GM12878 (cell line): ENCODE measurements around the gene TBCD. TPM values are rescaled to one million over a fixed set of nuclear protein-coding genes. Genes with fewer than 3 reads are reported as not detected.

Experiments
- ATAC-seq: fragments of 200-7000 bp; cut with Tn5 transposase; 3 replicates; pipeline ENCODE4 v1.9.1; 2020; ENCODE audit warnings: mild to moderate bottlenecking, moderate library complexity
- BruUV-seq: library from RNA; stranded (reverse); fragments of 400-500 nt; replicated peaks from 2 replicates; lab custom pipeline; 2021; lab: Mats Ljungman, UMichigan
- CTCF ChIA-PET: fragments of 300-600 bp; sonication (Branson Sonifier 250); formaldehyde crosslinking; extraction: SDS; loops from one replicate; lab custom pipeline; 2021; ENCODE audit warnings: inconsistent platforms; lab: Yijun Ruan, JAX
- POLR2A ChIA-PET: fragments of 350-600 bp; formaldehyde crosslinking; extraction: SDS; loops from one replicate; lab custom pipeline; 2021; ENCODE audit warnings: inconsistent platforms; lab: Charles Lee
- RAD21 ChIA-PET: fragments of 300-600 bp; sonication (Branson Sonifier 250); formaldehyde crosslinking; loops from one replicate; lab custom pipeline; 2023; ENCODE audit warnings: antibody characterized with exemption; ENCODE audit not compliant: unreplicated experiment; lab: Charles Lee
- SMC1A ChIA-PET: fragments of 300-600 bp; sonication (Branson Sonifier 250); formaldehyde crosslinking; loops from one replicate; lab custom pipeline; 2023; ENCODE audit not compliant: unreplicated experiment, uncharacterized antibody; lab: Charles Lee
- DNase-seq: peaks from one replicate; pipeline ENCODE4 v3.0.0-alpha.2; 2011; ENCODE audit warnings: low read depth, low spot score
- FAIRE-seq: peaks from 3 replicates; lab custom pipeline; 2011; peaks lifted over from hg19 to GRCh38; lab: Jason Lieb, UNC
- H2AFZ ChIP-seq: 2 replicates; pipeline ENCODE4 v1.6.0; 2011; ENCODE audit warnings: low read depth, low read length, control low read depth; ENCODE audit not compliant: control insufficient read depth
- H3K27ac ChIP-seq: 2 replicates; pipeline ENCODE4 v1.5.1; 2011; ENCODE audit warnings: control low read depth; ENCODE audit not compliant: control insufficient read depth, insufficient read depth
- H3K27me3 ChIP-seq, 2 experiments: replicated peaks in 1 of 2; 2 replicates each; pipeline versions ENCODE4 v1.6.0 to v1.6.1; 2011; ENCODE audit warnings: low read length in 1 of 2; ENCODE audit not compliant: control insufficient read depth in 2 of 2, insufficient read depth in 2 of 2
- H3K36me3 ChIP-seq, 2 experiments: 2 replicates each; pipeline ENCODE4 v1.5.1; 2011; ENCODE audit warnings: low read length in 1 of 2; ENCODE audit not compliant: control insufficient read depth in 2 of 2, insufficient read depth in 2 of 2
- H3K4me1 ChIP-seq: 2 replicates; pipeline ENCODE4 v1.6.1; 2011; ENCODE audit warnings: mild to moderate bottlenecking, low read length, moderate library complexity, mixed read lengths; ENCODE audit not compliant: control insufficient read depth, insufficient read depth
- H3K4me2 ChIP-seq: 2 replicates; pipeline ENCODE4 v1.6.0; 2011; ENCODE audit warnings: control low read depth; ENCODE audit not compliant: control insufficient read depth, insufficient read depth
- H3K4me3 ChIP-seq: fragments of 200-600 bp; sonication (generic); 2 replicates; pipeline ENCODE4 v1.5.1; 2016
- H3K79me2 ChIP-seq: 2 replicates; pipeline ENCODE4 v1.6.0; 2011; ENCODE audit warnings: low read length; ENCODE audit not compliant: control insufficient read depth, insufficient read depth
- H3K9ac ChIP-seq: 2 replicates; pipeline ENCODE4 v1.8.0; 2011; ENCODE audit warnings: low read length, control low read depth, mixed read lengths; ENCODE audit not compliant: control insufficient read depth, insufficient read depth
- H3K9me3 ChIP-seq: replicated peaks from 3 replicates; pipeline ENCODE4 v1.5.1; 2011; ENCODE audit warnings: mild to moderate bottlenecking, low read length; ENCODE audit not compliant: control insufficient read depth, insufficient read depth
- H4K20me1 ChIP-seq: 2 replicates; pipeline ENCODE4 v1.6.0; 2011; ENCODE audit not compliant: control insufficient read depth, insufficient read depth
- ETV6 ChIP-seq, 2 experiments: fragments of 450-650 bp in 1 of 2; IDR thresholded peaks in 1 of 2; conservative IDR thresholded peaks in 1 of 2; 2 replicates each; pipeline ENCODE4 v1.6.1; 2014; ENCODE audit warnings: antibody characterized with exemption in 1 of 2, borderline replicate concordance in 1 of 2, low read depth in 1 of 2, mild to moderate bottlenecking in 1 of 2, moderate library complexity in 1 of 2
- RAD21 ChIP-seq: IDR thresholded peaks from 2 replicates; pipeline ENCODE4 v1.6.1; 2011; ENCODE audit warnings: mild to moderate bottlenecking, low read depth, low read length, moderate library complexity; ENCODE audit not compliant: insufficient read depth
- SMARCA5 ChIP-seq: fragments of 450-650 bp; IDR thresholded peaks from 2 replicates; pipeline ENCODE4 v1.6.1; 2017; ENCODE audit warnings: mild to moderate bottlenecking
- ZNF592 ChIP-seq: fragments of 450-650 bp; IDR thresholded peaks from 2 replicates; pipeline ENCODE4 v1.6.1; 2017; ENCODE audit warnings: mild to moderate bottlenecking, moderate library complexity
- WGBS: methylation state at CpG from one replicate; pipeline ENCODE4 v1.1.6; 2016; ENCODE audit warnings: low lambda C conversion rate; ENCODE audit not compliant: insufficient replicate concordance, insufficient coverage; ENCODE audit errors: missing lambda C conversion rate; 5-methylcytosine and 5-hydroxymethylcytosine counted together
- in situ Hi-C: fragments of 300-500 bp; cut with MboI; formaldehyde crosslinking; loops from 9 replicates; pipeline ENCODE4 v1.14.3; 2018; ENCODE audit warnings: mixed read lengths
- intact Hi-C: fragments of 100-400 bp; cut with micrococcal nuclease; formaldehyde crosslinking; loops from one replicate; pipeline ENCODE4 v1.14.2; 2022; ENCODE audit not compliant: unreplicated experiment
- polyA plus RNA-seq, 11 experiments: library from polyadenylated mRNA; depleted of rRNA in 4 of 11; unstranded in 6 of 11; stranded (reverse) in 5 of 11; fragments of >200 nt; fragmentation: Nextera tagmentation in 4 of 11; fragmentation: Illumina TruSeq in 1 of 11; extraction: Ambion mirVana in 4 of 11; extraction: Trizol in 1 of 11; gene quantifications; 1 replicate in 1 of 11; 2 replicates in 10 of 11; pipeline versions ENCODE4 v1.2.1 to v1.2.3, GENCODE V29; 2011 to 2016; ENCODE audit warnings: inconsistent platforms in 2 of 11, missing spikeins in 2 of 11, low read depth in 1 of 11
- total RNA-seq, 4 experiments: library from RNA; depleted of rRNA in 3 of 4; stranded (reverse); fragments of >200 nt in 3 of 4; fragmentation: Illumina TruSeq in 1 of 4; extraction: Trizol in 1 of 4; gene quantifications; 2 replicates each; pipeline versions ENCODE4 v1.2.1 to v1.2.3, GENCODE V29; 2013 to 2021
- TF ChIP-seq, protein P1 (sequence below): fragments of 450-650 bp; IDR thresholded peaks from 2 replicates; pipeline ENCODE4 v1.6.1; 2016; ENCODE audit warnings: mild to moderate bottlenecking

Gene TBCD
- total and polyA plus RNA-seq, 10 of the 15 experiments (the other 5 are each of a cell fraction or from before 2014, with no cell fraction given) = 10.3 to 114 (median 52.4) TPM

- 0 out of 2 replicates have a peak, but pooled peaks have one; percentile 16 for TF ChIP-seq RAD21
These were observed 112.9 kb downstream of the TBCD start (continued) for GRCh38 chr17:82864713-82865248.

GRCh38 chr17:82865274-82865673, 113.4 kb downstream of the TBCD start:
- BruUV-seq = no TSS peak
- intact Hi-C loops = loop anchor here (2.0 to 10.0 kb wide), 2 partner anchors 50 to 80 kb away; no protein-coding TSS in a partner anchor
- H3K9ac ChIP-seq = peak overlapping the region; percentile 89

More at GRCh38 chr17:82865274-82865673, 113.4 kb downstream of the TBCD start:
- 89% methylated on average over 23 of the region's 23 CpGs for WGBS
- Histone ChIP-seq H3K27me3 (no peaks in the 10 kb centered on the region), H3K36me3 (peaks cover 0 to 6% of the 10 kb centered on the region in 2 experiments; a peak in 3 of 4 replicates), H3K9me3 (no peaks in the 10 kb centered on the region), H3K79me2 (peaks cover 66% of the 10 kb centered on the region), H2AFZ (no peak overlapping the region), H3K4me1 (peaks cover 72% of the 10 kb centered on the region), H3K27ac (peak overlapping the region; percentile 98), H4K20me1 (no peaks in the 10 kb centered on the region), H3K4me2 (peak overlapping the region; percentile 93), H3K4me3 (peak overlapping the region; percentile 31; the same call in 1 of the 2 replicates)
- DNase-seq (no peak), ATAC-seq (no peak), FAIRE-seq (no peak)
- TF ChIP-seq SMARCA5 (0 out of 2 replicates have a peak, but pooled peaks have one; percentile 36), ZNF592 (no peak), ETV6 (conservative IDR thresholded peaks at IDR 0.05 in 1 of 2, IDR thresholded peaks at IDR 0.05 in 1 of 2; ENCODE audit: borderline replicate concordance in 1 of 2, low read depth in 1 of 2) (no peak)
- TF ChIP-seq, protein P1, sequence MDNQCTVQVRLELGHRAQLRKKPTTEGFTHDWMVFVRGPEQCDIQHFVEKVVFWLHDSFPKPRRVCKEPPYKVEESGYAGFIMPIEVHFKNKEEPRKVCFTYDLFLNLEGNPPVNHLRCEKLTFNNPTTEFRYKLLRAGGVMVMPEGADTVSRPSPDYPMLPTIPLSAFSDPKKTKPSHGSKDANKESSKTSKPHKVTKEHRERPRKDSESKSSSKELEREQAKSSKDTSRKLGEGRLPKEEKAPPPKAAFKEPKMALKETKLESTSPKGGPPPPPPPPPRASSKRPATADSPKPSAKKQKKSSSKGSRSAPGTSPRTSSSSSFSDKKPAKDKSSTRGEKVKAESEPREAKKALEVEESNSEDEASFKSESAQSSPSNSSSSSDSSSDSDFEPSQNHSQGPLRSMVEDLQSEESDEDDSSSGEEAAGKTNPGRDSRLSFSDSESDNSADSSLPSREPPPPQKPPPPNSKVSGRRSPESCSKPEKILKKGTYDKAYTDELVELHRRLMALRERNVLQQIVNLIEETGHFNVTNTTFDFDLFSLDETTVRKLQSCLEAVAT = peak; percentile 84
- ChIA-PET CTCF (interaction anchor here (1.1 to 1.9 kb wide), 3 partner anchors 10 to 83 kb away, joined by 4 to 5 read pairs (median 5); no protein-coding TSS in a partner anchor), RAD21 (interaction anchor here (0.8 to 2.7 kb wide), 2 partner anchors 84 to 85 kb away, joined by 3 to 17 read pairs; no protein-coding TSS in a partner anchor), SMC1A (interaction anchor here (1.0 to 2.5 kb wide), 3 partner anchors 11 to 83 kb away, joined by 3 to 14 read pairs (median 14); no protein-coding TSS in a partner anchor), POLR2A (interaction anchor here (0.6 to 3.3 kb wide), 5 partner anchors 10 to 314 kb away, joined by 3 to 10 read pairs (median 5); no protein-coding TSS in a partner anchor)
- in situ Hi-C loops = no loop called here
